ENCODE data around the gene NRG3.

DNA sequence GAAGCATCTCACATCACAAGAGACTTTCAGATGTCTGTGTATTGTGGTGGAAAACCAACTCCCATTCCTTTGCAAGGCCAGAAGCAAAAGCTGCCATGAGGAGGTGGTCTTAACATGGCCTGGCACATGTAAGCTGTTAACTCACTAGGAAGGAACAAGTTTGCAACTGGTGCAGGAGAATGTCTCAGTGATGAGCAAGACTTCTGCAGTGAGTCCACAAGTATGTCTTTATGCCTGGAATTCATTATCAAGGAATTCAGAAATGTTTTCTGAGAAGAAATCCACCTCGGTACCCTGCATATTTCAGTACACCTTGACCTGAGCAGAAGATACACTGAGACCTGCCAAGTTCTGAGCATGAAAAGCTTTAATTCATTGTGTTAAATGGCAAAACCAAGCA, 1033.1 kb downstream of the NRG3 start:
- TF ChIP-seq, protein P1, sequence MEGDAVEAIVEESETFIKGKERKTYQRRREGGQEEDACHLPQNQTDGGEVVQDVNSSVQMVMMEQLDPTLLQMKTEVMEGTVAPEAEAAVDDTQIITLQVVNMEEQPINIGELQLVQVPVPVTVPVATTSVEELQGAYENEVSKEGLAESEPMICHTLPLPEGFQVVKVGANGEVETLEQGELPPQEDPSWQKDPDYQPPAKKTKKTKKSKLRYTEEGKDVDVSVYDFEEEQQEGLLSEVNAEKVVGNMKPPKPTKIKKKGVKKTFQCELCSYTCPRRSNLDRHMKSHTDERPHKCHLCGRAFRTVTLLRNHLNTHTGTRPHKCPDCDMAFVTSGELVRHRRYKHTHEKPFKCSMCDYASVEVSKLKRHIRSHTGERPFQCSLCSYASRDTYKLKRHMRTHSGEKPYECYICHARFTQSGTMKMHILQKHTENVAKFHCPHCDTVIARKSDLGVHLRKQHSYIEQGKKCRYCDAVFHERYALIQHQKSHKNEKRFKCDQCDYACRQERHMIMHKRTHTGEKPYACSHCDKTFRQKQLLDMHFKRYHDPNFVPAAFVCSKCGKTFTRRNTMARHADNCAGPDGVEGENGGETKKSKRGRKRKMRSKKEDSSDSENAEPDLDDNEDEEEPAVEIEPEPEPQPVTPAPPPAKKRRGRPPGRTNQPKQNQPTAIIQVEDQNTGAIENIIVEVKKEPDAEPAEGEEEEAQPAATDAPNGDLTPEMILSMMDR (IDR thresholded peaks at IDR 0.05), result no peak
- no peak for TF ChIP-seq POLR2AphosphoS5 (IDR thresholded peaks at IDR 0.05)

All from esophagus muscularis mucosa (tissue), 3 donors.